Loucy (cell line): ENCODE measurements around the gene ACSBG1.
"Not testable (repeated sequence)": the region's sequence is repeated elsewhere in the genome, so short reads cannot be mapped to it uniquely, and the experiment has no call there.

Source experiments
- H2AFZ ChIP-seq: fragments of 200-600 bp; sonication (generic); 2 replicates; pipeline ENCODE4 v1.6.0; 2016; ENCODE audit warnings: antibody characterized with exemption, mild to moderate bottlenecking, low read length, moderate library complexity
- H3F3A ChIP-seq: fragments of 200-600 bp; 2 replicates; pipeline ENCODE4 v1.6.0; 2016; ENCODE audit warnings: antibody characterized with exemption, low read depth, mild to moderate bottlenecking
- H3K27me3 ChIP-seq: fragments of 200-600 bp; sonication (generic); 2 replicates; pipeline ENCODE4 v1.6.1; 2014; ENCODE audit warnings: low read length, mild to moderate bottlenecking; ENCODE audit not compliant: insufficient read depth, poor library complexity, severe bottlenecking
- H3K36me3 ChIP-seq: fragments of 200-600 bp; sonication (generic); 2 replicates; pipeline ENCODE4 v1.6.1; 2016; ENCODE audit warnings: low read length; ENCODE audit not compliant: insufficient read depth
- H3K4me1 ChIP-seq: fragments of 200-600 bp; sonication (generic); 2 replicates; pipeline ENCODE4 v1.5.1; 2014; ENCODE audit warnings: low read length, mild to moderate bottlenecking; ENCODE audit not compliant: insufficient read depth, poor library complexity, severe bottlenecking
- H3K4me2 ChIP-seq: fragments of 200-600 bp; sonication (generic); 2 replicates; pipeline ENCODE4 v1.6.0; 2014; ENCODE audit warnings: antibody characterized with exemption, low read length, low read depth, mild to moderate bottlenecking; ENCODE audit not compliant: poor library complexity, severe bottlenecking
- H3K4me3 ChIP-seq: fragments of 200-600 bp; sonication (generic); 2 replicates; pipeline ENCODE4 v1.5.1; 2014; ENCODE audit warnings: low read length, mild to moderate bottlenecking, mixed read lengths; ENCODE audit not compliant: poor library complexity, severe bottlenecking
- H3K79me2 ChIP-seq: fragments of 200-600 bp; sonication (generic); 2 replicates; pipeline ENCODE4 v1.6.1; 2014; ENCODE audit warnings: low read length; ENCODE audit not compliant: insufficient read depth
- H3K9ac ChIP-seq: fragments of 200-600 bp; sonication (generic); 2 replicates; pipeline ENCODE4 v1.6.0; 2014; ENCODE audit warnings: mild to moderate bottlenecking, low read depth, low read length, moderate library complexity; ENCODE audit not compliant: poor library complexity, severe bottlenecking
- H3K9me2 ChIP-seq: fragments of 200-600 bp; sonication (generic); replicated peaks from 2 replicates; pipeline ENCODE4 v1.6.1; 2016; ENCODE audit warnings: low read depth, low read length, mixed read lengths
- H3K9me3 ChIP-seq: fragments of 200-600 bp; sonication (generic); 2 replicates; pipeline ENCODE4 v1.6.1; 2014; ENCODE audit warnings: mild to moderate bottlenecking, antibody characterized with exemption, low read length, low read depth; ENCODE audit not compliant: insufficient read depth
- H4K20me1 ChIP-seq: fragments of 200-600 bp; sonication (generic); 2 replicates; pipeline ENCODE4 v1.6.0; 2014; ENCODE audit warnings: antibody characterized with exemption, low read length, mild to moderate bottlenecking; ENCODE audit not compliant: insufficient read depth, poor library complexity, severe bottlenecking
- CTCF ChIP-seq: fragments of 200-600 bp; sonication (generic); conservative IDR thresholded peaks from 2 replicates; pipeline ENCODE4 v1.5.1; 2014; ENCODE audit warnings: mild to moderate bottlenecking, antibody characterized with exemption, low read length
- EZH2phosphoT487 ChIP-seq: fragments of 200-600 bp; IDR thresholded peaks from 2 replicates; pipeline ENCODE4 v1.6.1; 2018; ENCODE audit warnings: antibody characterized with exemption, mild to moderate bottlenecking, moderate library complexity, borderline replicate concordance

Gene ACSBG1

DNA sequence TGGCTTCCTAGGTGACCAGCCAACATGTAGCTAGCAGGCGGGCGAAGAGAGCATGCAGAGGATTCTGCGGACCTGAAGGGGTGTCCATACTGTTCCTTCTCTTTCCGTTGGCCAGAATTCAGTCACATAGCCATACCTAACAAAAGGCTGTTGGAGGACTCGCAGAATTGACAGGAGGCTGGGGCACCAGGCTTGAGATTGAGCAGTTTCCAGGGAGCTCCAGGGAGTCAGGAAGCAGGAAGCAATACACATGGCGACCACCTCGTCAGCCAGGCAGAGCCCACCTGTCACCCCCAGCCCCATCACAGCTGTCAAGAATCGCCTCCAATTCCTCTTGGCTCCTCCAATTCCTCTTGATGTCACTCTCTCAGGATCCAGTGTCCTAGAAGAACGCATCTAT, 16.8 kb upstream of the ACSBG1 start:
- Histone ChIP-seq H3K9me3 (no peaks in the 10 kb centered on the region), H3K4me1 (no peaks in the 10 kb centered on the region), H3K4me2 (no peak overlapping the region), H4K20me1 (no peaks in the 10 kb centered on the region), H3K36me3 (no peaks in the 10 kb centered on the region), H3K9ac (no peak overlapping the region), H2AFZ (no peak overlapping the region), H3K9me2 (no peaks in the 10 kb centered on the region), H3K79me2 (no peaks in the 10 kb centered on the region), H3K4me3 (no peak overlapping the region), H3F3A (no peaks in the 10 kb centered on the region), H3K27me3 (no peaks in the 10 kb centered on the region)
- no peak for TF ChIP-seq EZH2phosphoT487
- TF ChIP-seq CTCF, result no peak

DNA sequence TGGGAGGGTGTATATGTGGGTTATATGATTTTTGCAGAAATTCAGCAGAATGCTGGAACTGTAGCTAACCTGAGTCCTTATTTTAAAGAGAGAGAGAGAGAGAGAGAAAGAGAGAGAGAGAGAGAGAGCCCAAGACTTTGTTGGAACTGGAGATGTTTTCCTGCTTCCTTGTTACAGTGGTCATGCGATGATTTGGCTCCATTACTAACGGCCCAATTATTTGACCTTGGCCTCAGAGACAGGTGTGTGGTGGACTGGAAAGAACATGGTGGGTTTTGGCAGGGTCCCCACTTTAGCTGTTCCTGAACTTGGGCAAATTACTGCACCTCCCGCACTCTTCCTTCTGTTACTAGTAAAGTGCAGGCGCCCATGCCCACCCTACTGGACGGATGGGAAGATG, 14.8 kb upstream of the ACSBG1 start:
- no peak for TF ChIP-seq CTCF
- TF ChIP-seq EZH2phosphoT487, result no peak
- H3F3A ChIP-seq, result no peaks in the 10 kb centered on the region
- H3K4me1 ChIP-seq, result no peaks in the 10 kb centered on the region
- no peaks in the 10 kb centered on the region for H3K36me3 ChIP-seq
- no peaks in the 10 kb centered on the region for H3K79me2 ChIP-seq
- no peak overlapping the region for H3K9ac ChIP-seq
- no peak overlapping the region for H3K4me2 ChIP-seq
- no peak overlapping the region for H2AFZ ChIP-seq
- no peaks in the 10 kb centered on the region for H3K27me3 ChIP-seq
- H3K4me3 ChIP-seq, result no peak overlapping the region
- H4K20me1 ChIP-seq, result no peaks in the 10 kb centered on the region
- H3K9me2 ChIP-seq, result no peaks in the 10 kb centered on the region
- H3K9me3 ChIP-seq, result no peaks in the 10 kb centered on the region

- Histone ChIP-seq H3F3A (no peaks in the 10 kb centered on the region), H3K4me3 (no peak overlapping the region), H3K27me3 (no peaks in the 10 kb centered on the region), H2AFZ (no peak overlapping the region), H3K9me2 (no peaks in the 10 kb centered on the region), H3K79me2 (no peaks in the 10 kb centered on the region), H3K36me3 (no peaks in the 10 kb centered on the region), H3K4me1 (no peaks in the 10 kb centered on the region), H3K4me2 (no peak overlapping the region), H4K20me1 (no peaks in the 10 kb centered on the region), H3K9me3 (no peaks in the 10 kb centered on the region), H3K9ac (no peak overlapping the region)
- TF ChIP-seq CTCF (no peak), EZH2phosphoT487 (no peak)
Measured at GRCh38 chr15:78247911-78248310, 13.5 kb upstream of the ACSBG1 start.

- H3K4me3 ChIP-seq, H3K79me2 ChIP-seq, H4K20me1 ChIP-seq, H3K9me2 ChIP-seq, H3K9ac ChIP-seq, H2AFZ ChIP-seq, H3K4me1 ChIP-seq, H3K36me3 ChIP-seq, H3K4me2 ChIP-seq, H3K27me3 ChIP-seq, H3F3A ChIP-seq, H3K9me3 ChIP-seq: not testable (repeated sequence)
Measured at GRCh38 chr15:78245976-78246620, 11.7 kb upstream of the ACSBG1 start.

GRCh38 chr15:78245392-78245791, 11.0 kb upstream of the ACSBG1 start:
- not testable (repeated sequence) for H3K9me2 ChIP-seq, H3K9ac ChIP-seq, H3K79me2 ChIP-seq, H3K36me3 ChIP-seq, H4K20me1 ChIP-seq, H2AFZ ChIP-seq, H3F3A ChIP-seq, H3K27me3 ChIP-seq, H3K9me3 ChIP-seq, H3K4me3 ChIP-seq, H3K4me1 ChIP-seq, H3K4me2 ChIP-seq
